Tibial artery (tissue), 4 donors: ENCODE measurements around the gene AIRE.

Source experiments
- DNase-seq, 2 donors: peaks; one replicate each; pipeline ENCODE4 v3.0.0-alpha.2; 2019
- H3K27ac ChIP-seq, 2 donors: fragments of 200-600 bp; sonication (generic) in 1 of 2; 1 replicate in 1 of 2; 2 replicates in 1 of 2; pipeline ENCODE4 v1.5.1; 2018 to 2019; ENCODE audit warnings: mild to moderate bottlenecking in 1 of 2
- H3K27me3 ChIP-seq, 2 donors: fragments of 200-600 bp; sonication (generic) in 1 of 2; one replicate each; pipeline versions ENCODE4 v1.5.1 to v1.6.0; 2016 to 2019
- H3K36me3 ChIP-seq, 3 donors: fragments of 200-600 bp; sonication (generic) in 2 of 3; one replicate each; pipeline ENCODE4 v1.5.1; 2016 to 2019; ENCODE audit warnings: mild to moderate bottlenecking in 2 of 3
- H3K4me1 ChIP-seq, 4 donors: fragments of 200-600 bp; sonication (generic) in 2 of 4; 1 replicate in 3 of 4; 2 replicates in 1 of 4; pipeline ENCODE4 v1.5.1; 2016 to 2019
- H3K4me3 ChIP-seq, 2 donors: fragments of 200-600 bp; sonication (generic) in 1 of 2; 1 replicate in 1 of 2; 2 replicates in 1 of 2; pipeline ENCODE4 v1.5.1; 2018 to 2019; ENCODE audit warnings: mild to moderate bottlenecking in 2 of 2
- H3K9me3 ChIP-seq, 3 donors: fragments of 200-600 bp; sonication (generic) in 1 of 3; one replicate each; pipeline ENCODE4 v1.5.1; 2016 to 2019
- intact Hi-C: fragments of 100-400 bp; cut with DNase I; formaldehyde crosslinking; loops from one replicate; pipeline ENCODE4 v1.15.0; 2023; ENCODE audit warnings: low total_unique reads
- TF ChIP-seq, protein P1 (sequence below), 2 experiments: fragments of 200-600 bp in 1 of 2; fragments of 450-650 bp in 1 of 2; IDR thresholded peaks; one replicate each; pipeline ENCODE4 v1.5.1; 2017 to 2019; ENCODE audit warnings: antibody characterized with exemption in 2 of 2, mild to moderate bottlenecking in 1 of 2, moderate library complexity in 1 of 2

Gene AIRE

DNA sequence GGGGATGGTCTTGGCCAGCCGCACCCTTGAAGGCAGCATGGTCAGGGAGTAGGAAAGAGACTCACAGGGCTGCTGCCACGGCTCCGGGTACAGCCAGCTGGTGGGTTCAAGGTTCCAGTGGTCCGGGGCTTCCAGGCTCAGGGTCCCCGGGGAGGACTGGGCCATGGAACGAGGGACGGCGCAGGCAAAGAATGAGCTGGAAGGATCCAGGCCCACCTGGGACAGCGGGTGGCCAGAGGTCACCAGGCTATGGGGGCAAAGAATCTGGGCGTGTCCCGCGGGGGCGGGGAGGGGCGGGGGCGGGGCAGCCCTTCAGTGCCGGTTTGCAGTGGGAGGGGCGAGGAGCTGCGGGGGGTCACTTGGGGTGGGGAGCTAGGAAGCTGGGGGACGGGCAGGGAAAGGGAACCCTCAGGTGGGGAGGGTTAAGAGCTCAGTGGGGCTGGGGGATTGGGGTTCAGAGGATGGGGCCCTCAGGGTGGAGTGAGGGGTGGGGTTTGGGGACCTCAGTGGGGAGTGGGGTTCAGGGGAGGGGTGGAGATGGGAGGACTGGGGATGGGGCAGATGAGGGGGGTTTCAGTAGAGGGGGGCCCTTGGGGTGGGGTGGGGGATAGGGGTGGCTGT, 23.9 kb upstream of the AIRE start, which contains the start of gene DNMT3L:
DNMT3L (minus strand) TSS at position 223 of the 621 bp plus-strand sequence. CDS start 638 bp downstream, outside the sequence.
- H3K4me3 ChIP-seq = no peak within 1 kb of the TSS
- intact Hi-C loops = no loop called here
- no peak within 1 kb of the TSS for H3K27ac ChIP-seq
- no peaks in the 10 kb centered on the region for H3K36me3 ChIP-seq
- TF ChIP-seq, protein P1, sequence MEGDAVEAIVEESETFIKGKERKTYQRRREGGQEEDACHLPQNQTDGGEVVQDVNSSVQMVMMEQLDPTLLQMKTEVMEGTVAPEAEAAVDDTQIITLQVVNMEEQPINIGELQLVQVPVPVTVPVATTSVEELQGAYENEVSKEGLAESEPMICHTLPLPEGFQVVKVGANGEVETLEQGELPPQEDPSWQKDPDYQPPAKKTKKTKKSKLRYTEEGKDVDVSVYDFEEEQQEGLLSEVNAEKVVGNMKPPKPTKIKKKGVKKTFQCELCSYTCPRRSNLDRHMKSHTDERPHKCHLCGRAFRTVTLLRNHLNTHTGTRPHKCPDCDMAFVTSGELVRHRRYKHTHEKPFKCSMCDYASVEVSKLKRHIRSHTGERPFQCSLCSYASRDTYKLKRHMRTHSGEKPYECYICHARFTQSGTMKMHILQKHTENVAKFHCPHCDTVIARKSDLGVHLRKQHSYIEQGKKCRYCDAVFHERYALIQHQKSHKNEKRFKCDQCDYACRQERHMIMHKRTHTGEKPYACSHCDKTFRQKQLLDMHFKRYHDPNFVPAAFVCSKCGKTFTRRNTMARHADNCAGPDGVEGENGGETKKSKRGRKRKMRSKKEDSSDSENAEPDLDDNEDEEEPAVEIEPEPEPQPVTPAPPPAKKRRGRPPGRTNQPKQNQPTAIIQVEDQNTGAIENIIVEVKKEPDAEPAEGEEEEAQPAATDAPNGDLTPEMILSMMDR (IDR thresholded peaks at IDR 0.05) = no peak
- DNase-seq = no peak
- no peaks in the 10 kb centered on the region for H3K4me1 ChIP-seq
- H3K9me3 ChIP-seq = peaks cover 0 to 9% (median 0%) of the 10 kb centered on the region in 3 donors
- peaks cover 0 to 31% of the 10 kb centered on the region in 2 donors for H3K27me3 ChIP-seq

GRCh38 chr21:44262338-44263056, 23.2 kb upstream of the AIRE start:
- intact Hi-C loops = no loop called here
- no peak for DNase-seq
- Histone ChIP-seq H3K27me3 (peaks cover 0 to 29% of the 10 kb centered on the region in 2 donors), H3K4me3 (no peak overlapping the region), H3K4me1 (no peaks in the 10 kb centered on the region), H3K36me3 (no peaks in the 10 kb centered on the region), H3K27ac (no peak overlapping the region), H3K9me3 (peaks cover 0 to 9% (median 0%) of the 10 kb centered on the region in 3 donors)
- TF ChIP-seq, protein P1 (IDR thresholded peaks at IDR 0.05) = no peak

GRCh38 chr21:44263221-44263760, 22.4 kb upstream of the AIRE start:
- no peaks in the 10 kb centered on the region for H3K36me3 ChIP-seq
- H3K4me3 ChIP-seq = no peak overlapping the region
- intact Hi-C loops = no loop called here
- DNase-seq = no peak
- H3K27me3 ChIP-seq = peaks cover 0 to 28% of the 10 kb centered on the region in 2 donors
- H3K9me3 ChIP-seq = peaks cover 0 to 9% (median 0%) of the 10 kb centered on the region in 3 donors
- no peaks in the 10 kb centered on the region for H3K4me1 ChIP-seq
- H3K27ac ChIP-seq = no peak overlapping the region
- TF ChIP-seq, protein P1 (IDR thresholded peaks at IDR 0.05) = no peak

DNA sequence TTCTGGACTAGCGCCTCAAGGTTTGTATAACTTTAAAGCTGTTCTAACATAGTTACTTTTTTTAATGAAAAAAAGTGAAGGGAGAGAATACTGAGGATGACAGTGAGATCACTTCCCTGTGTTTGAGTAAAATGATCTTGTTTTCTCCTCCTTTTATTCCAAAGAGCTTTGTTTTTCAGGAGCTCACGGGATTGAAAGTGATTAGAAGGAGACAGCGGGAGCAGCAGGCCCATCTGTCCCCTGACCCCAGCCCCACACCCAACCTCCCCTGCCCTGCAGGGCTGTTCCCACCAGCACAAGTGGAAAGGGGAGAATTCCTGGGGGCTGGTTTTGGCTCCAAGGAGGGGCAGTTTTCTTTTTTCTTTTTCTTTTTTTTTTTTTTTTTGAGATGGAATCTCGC, 21.9 kb upstream of the AIRE start:
- TF ChIP-seq, protein P1 (IDR thresholded peaks at IDR 0.05) = no peak
- Histone ChIP-seq H3K27me3 (peaks cover 0 to 26% of the 10 kb centered on the region in 2 donors), H3K27ac (no peak overlapping the region), H3K9me3 (peaks cover 0 to 9% (median 0%) of the 10 kb centered on the region in 3 donors), H3K4me1 (no peaks in the 10 kb centered on the region), H3K4me3 (no peak overlapping the region), H3K36me3 (no peaks in the 10 kb centered on the region)
- intact Hi-C loops = no loop called here
- no peak for DNase-seq

- TF ChIP-seq, protein P1 (IDR thresholded peaks at IDR 0.05) = no peak
- H3K9me3 ChIP-seq = no peaks in the 10 kb centered on the region
- peaks cover 0 to 26% of the 10 kb centered on the region in 2 donors for H3K27me3 ChIP-seq
- H3K36me3 ChIP-seq = no peaks in the 10 kb centered on the region
- no peak overlapping the region for H3K27ac ChIP-seq
- H3K4me1 ChIP-seq = no peaks in the 10 kb centered on the region
- H3K4me3 ChIP-seq = no peak overlapping the region
- intact Hi-C loops = no loop called here
- DNase-seq = no peak
Measured at GRCh38 chr21:44265734-44266270, 19.9 kb upstream of the AIRE start.
